ENCODE data around the gene RAPGEF5.

The RAPGEF5 gene

GRCh38 chr7:22338411-22338810 is 18.5 kb downstream of the RAPGEF5 start:
- DNase-seq (ENCODE audit: extremely low spot score), result no peak
- TF ChIP-seq CTCF (IDR thresholded peaks at IDR 0.05; ENCODE audit: control extremely low read depth, extremely low read depth, low read depth, missing control alignments), result no peak
- ChIA-PET POLR2A (no interaction called here), CTCF (interaction anchor here (0.6 to 2.5 kb wide), 2 partner anchors 8 to 11 kb away, joined by 3 to 8 read pairs; no protein-coding TSS in a partner anchor)

- no peak for TF ChIP-seq CTCF (IDR thresholded peaks at IDR 0.05; ENCODE audit: control extremely low read depth, extremely low read depth, low read depth, missing control alignments)
- DNase-seq (ENCODE audit: extremely low spot score), result no peak
- POLR2A ChIA-PET, result no interaction called here
Observed at GRCh38 chr7:22333680-22334141, 23.2 kb downstream of the RAPGEF5 start.

GRCh38 chr7:22332461-22332870 is 24.5 kb downstream of the RAPGEF5 start:
- DNase-seq (ENCODE audit: extremely low spot score), result no peak
- ChIA-PET POLR2A (no interaction called here), CTCF (interaction anchor here (1.8 to 1.9 kb wide), 2 partner anchors 10 to 15 kb away, joined by 5 read pairs; no protein-coding TSS in a partner anchor)
- no peak for TF ChIP-seq CTCF (IDR thresholded peaks at IDR 0.05; ENCODE audit: control extremely low read depth, extremely low read depth, low read depth, missing control alignments)

More at GRCh38 chr7:22333680-22334141, 23.2 kb downstream of the RAPGEF5 start:
- CTCF ChIA-PET, result interaction anchor here (1.8 to 1.9 kb wide), 2 partner anchors 11 to 13 kb away, joined by 5 read pairs; no protein-coding TSS in a partner anchor

GRCh38 chr7:22331704-22332103 is 25.2 kb downstream of the RAPGEF5 start:
- CTCF ChIA-PET, result no interaction called here
- TF ChIP-seq CTCF (IDR thresholded peaks at IDR 0.05; ENCODE audit: control extremely low read depth, extremely low read depth, low read depth, missing control alignments), result no peak
- no peak for DNase-seq (ENCODE audit: extremely low spot score)
- POLR2A ChIA-PET, result no interaction called here

GRCh38 chr7:22330903-22331302 is 26.1 kb downstream of the RAPGEF5 start:
- CTCF ChIA-PET, result interaction anchor here (1.5 kb wide), 1 partner anchor 9 kb away, joined by 8 read pairs; no protein-coding TSS in a partner anchor
- no peak for DNase-seq (ENCODE audit: extremely low spot score)
- POLR2A ChIA-PET, result no interaction called here
- no peak for TF ChIP-seq CTCF (IDR thresholded peaks at IDR 0.05; ENCODE audit: control extremely low read depth, extremely low read depth, low read depth, missing control alignments)

GRCh38 chr7:22329816-22330524 is 27.0 kb downstream of the RAPGEF5 start:
- ChIA-PET CTCF (interaction anchor here (1.5 kb wide), 1 partner anchor 9 kb away, joined by 8 read pairs; no protein-coding TSS in a partner anchor), POLR2A (no interaction called here)
- DNase-seq (ENCODE audit: extremely low spot score), result no peak
- TF ChIP-seq CTCF (IDR thresholded peaks at IDR 0.05; ENCODE audit: control extremely low read depth, extremely low read depth, low read depth, missing control alignments), result no peak
